Erythroblast (primary cell): ENCODE results near the gene TEX14.

Experiments
- GATA1 ChIP-seq: IDR thresholded peaks from 2 replicates; pipeline ENCODE4 v1.6.1; 2011; ENCODE audit warnings: low read depth, mild to moderate bottlenecking, control low read depth, low read length, moderate library complexity
- POLR2A ChIP-seq: IDR thresholded peaks from 2 replicates; pipeline ENCODE4 v1.6.1; 2011; ENCODE audit warnings: mild to moderate bottlenecking, low read length

- TF ChIP-seq POLR2A (no peak), GATA1 (no peak)
Measured at GRCh38 chr17:58621174-58621573, 70.7 kb downstream of the TEX14 start.
